H1 (cell line): ENCODE results near the gene UPF3B. TPM values are rescaled to one million over a fixed set of nuclear protein-coding genes. Genes with fewer than 3 reads are reported as not detected.
"Not testable (repeated sequence)": the region's sequence is repeated elsewhere in the genome, so short reads cannot be mapped to it uniquely, and the experiment has no call there.

ENCODE experiments used
- CTCF ChIA-PET: fragments of 300-600 bp; sonication (Branson Sonifier 250); formaldehyde crosslinking; loops from one replicate; lab custom pipeline; 2021; ENCODE audit not compliant: partially characterized antibody; lab: Charles Lee
- POLR2A ChIA-PET: fragments of 300-600 bp; sonication (Branson Sonifier 250); formaldehyde crosslinking; loops from one replicate; lab custom pipeline; 2021; ENCODE audit warnings: inconsistent platforms; ENCODE audit not compliant: partially characterized antibody; lab: Charles Lee
- DNase-seq, 2 experiments: peaks; one replicate each; pipeline versions ENCODE4 v3.0.0 to v3.0.0-alpha.2; 2010 to 2022; ENCODE audit warnings: low spot score in 2 of 2, low read depth in 1 of 2, mixed read lengths in 1 of 2
- FAIRE-seq: peaks from 2 replicates; lab custom pipeline; 2011; peaks lifted over from hg19 to GRCh38; lab: Jason Lieb, UNC
- H2AFZ ChIP-seq: 2 replicates; pipeline ENCODE4 v1.8.1; 2012; ENCODE audit warnings: low read length, inconsistent platforms
- H2AK5ac ChIP-seq: 2 replicates; pipeline ENCODE4 v1.6.1; 2013; ENCODE audit warnings: low read depth, low read length
- H2BK120ac ChIP-seq: replicated peaks from 2 replicates; pipeline ENCODE3; 2013; ENCODE audit warnings: low read depth, low read length, inconsistent platforms
- H2BK12ac ChIP-seq: 2 replicates; pipeline ENCODE4 v1.6.1; 2013; ENCODE audit warnings: low read depth, low read length
- H2BK15ac ChIP-seq: 2 replicates; pipeline ENCODE4 v1.6.1; 2013; ENCODE audit warnings: low read length
- H2BK20ac ChIP-seq: 2 replicates; pipeline ENCODE4 v1.6.1; 2013; ENCODE audit warnings: low read length
- H2BK5ac ChIP-seq: 2 replicates; pipeline ENCODE4 v1.6.1; 2013; ENCODE audit warnings: low read depth, low read length
- H3K14ac ChIP-seq: 2 replicates; pipeline ENCODE4 v1.6.1; 2013; ENCODE audit warnings: inconsistent platforms; ENCODE audit not compliant: insufficient read length
- H3K18ac ChIP-seq: 2 replicates; pipeline ENCODE4 v1.6.1; 2013; ENCODE audit warnings: low read length; ENCODE audit errors: extremely low read depth
- H3K23ac ChIP-seq: 2 replicates; pipeline ENCODE4 v1.6.1; 2013; ENCODE audit warnings: inconsistent platforms; ENCODE audit not compliant: insufficient read length
- H3K23me2 ChIP-seq: 2 replicates; pipeline ENCODE4 v1.6.1; 2013; ENCODE audit warnings: low read depth, low read length
- H3K27ac ChIP-seq: 2 replicates; pipeline ENCODE4 v1.6.1; 2011; ENCODE audit warnings: low read depth, low read length, inconsistent platforms
- H3K27me3 ChIP-seq, 4 experiments: replicated peaks in 1 of 4; 1 replicate in 1 of 4; 2 replicates in 3 of 4; pipeline versions ENCODE4 v1.6.1 to v1.8.1; 2011 to 2013; ENCODE audit warnings: low read length in 3 of 4, mild to moderate bottlenecking in 3 of 4, inconsistent platforms in 2 of 4, mixed read lengths in 2 of 4, moderate library complexity in 1 of 4; ENCODE audit not compliant: control insufficient read depth in 3 of 4, insufficient read depth in 3 of 4; ENCODE audit errors: extremely low read depth in 1 of 4
- H3K36me3 ChIP-seq, 4 experiments: 2 replicates each; pipeline versions ENCODE4 v1.6.1 to v1.8.1; 2011 to 2013; ENCODE audit warnings: mild to moderate bottlenecking in 4 of 4, low read length in 3 of 4, moderate library complexity in 2 of 4, control low read depth in 1 of 4, inconsistent platforms in 1 of 4; ENCODE audit not compliant: insufficient read depth in 4 of 4, control insufficient read depth in 2 of 4
- H3K4ac ChIP-seq: replicated peaks from 2 replicates; pipeline ENCODE3; 2013; ENCODE audit warnings: low read length, low read depth, mixed read lengths, inconsistent platforms; ENCODE audit not compliant: insufficient read length
- H3K4me1 ChIP-seq, 4 experiments: replicated peaks in 1 of 4; 1 replicate in 1 of 4; 2 replicates in 3 of 4; pipeline versions ENCODE4 v1.6.1 to v1.8.1; 2011 to 2013; ENCODE audit warnings: low read length in 3 of 4, inconsistent platforms in 2 of 4, mixed read lengths in 1 of 4; ENCODE audit not compliant: insufficient read depth in 4 of 4, control insufficient read depth in 3 of 4
- H3K4me2 ChIP-seq, 2 experiments: 2 replicates each; pipeline versions ENCODE4 v1.6.1 to v1.8.1; 2011 to 2013; ENCODE audit warnings: low read depth in 2 of 2, low read length in 2 of 2, control low read depth in 1 of 2, inconsistent platforms in 1 of 2, mild to moderate bottlenecking in 1 of 2; ENCODE audit not compliant: insufficient read depth in 1 of 2
- H3K4me3 ChIP-seq, 4 experiments: fragments of 200-600, 300-600 bp in 1 of 4; sonication (generic), shearing (Covaris generic), sonication (Bioruptor Twin) in 1 of 4; 2 replicates each; pipeline versions ENCODE4 v1.5.1 to v1.8.1; 2011 to 2016; ENCODE audit warnings: low read length in 4 of 4, low read depth in 3 of 4, control low read depth in 2 of 4, inconsistent platforms in 2 of 4, mild to moderate bottlenecking in 2 of 4, mixed read lengths in 1 of 4, moderate library complexity in 1 of 4; ENCODE audit not compliant: insufficient read depth in 2 of 4; ENCODE audit errors: extremely low read depth in 1 of 4
- H3K56ac ChIP-seq: replicated peaks from 2 replicates; pipeline ENCODE3; 2013; ENCODE audit warnings: low read depth, mild to moderate bottlenecking, mixed read lengths, low read length, inconsistent platforms; ENCODE audit not compliant: insufficient read length
- H3K79me1 ChIP-seq: 2 replicates; pipeline ENCODE4 v1.6.1; 2013; ENCODE audit warnings: low read depth, low read length, control low read depth
- H3K79me2 ChIP-seq, 2 experiments: 2 replicates each; pipeline versions ENCODE4 v1.6.1 to v1.8.1; 2012 to 2013; ENCODE audit warnings: low read length in 2 of 2, mild to moderate bottlenecking in 2 of 2, inconsistent platforms in 1 of 2; ENCODE audit not compliant: insufficient read depth in 2 of 2, control insufficient read depth in 1 of 2
- H3K9ac ChIP-seq, 4 experiments: replicated peaks in 1 of 4; 1 replicate in 1 of 4; 2 replicates in 3 of 4; pipeline versions ENCODE4 v1.6.1 to v1.8.1; 2011 to 2013; ENCODE audit warnings: low read depth in 3 of 4, low read length in 3 of 4, control low read depth in 2 of 4, mild to moderate bottlenecking in 2 of 4, moderate library complexity in 2 of 4, inconsistent platforms in 1 of 4; ENCODE audit errors: extremely low read depth in 1 of 4
- H3K9me3 ChIP-seq, 2 experiments: 2 replicates each; pipeline versions ENCODE4 v1.6.1 to v1.8.1; 2012 to 2013; ENCODE audit warnings: mild to moderate bottlenecking in 2 of 2, moderate library complexity in 2 of 2, control low read depth in 1 of 2, inconsistent platforms in 1 of 2, low read depth in 1 of 2, low read length in 1 of 2, mixed read lengths in 1 of 2; ENCODE audit not compliant: insufficient read depth in 2 of 2
- H4K20me1 ChIP-seq, 2 experiments: replicated peaks in 1 of 2; 2 replicates each; pipeline versions ENCODE3 to v1.8.1; 2011 to 2013; ENCODE audit warnings: inconsistent platforms in 2 of 2, low read length in 2 of 2, mild to moderate bottlenecking in 1 of 2; ENCODE audit not compliant: insufficient read depth in 2 of 2, control insufficient read depth in 1 of 2
- H4K5ac ChIP-seq: 2 replicates; pipeline ENCODE4 v1.6.1; 2013; ENCODE audit warnings: low read length, low read depth, mixed read lengths, inconsistent platforms; ENCODE audit not compliant: insufficient read length
- H4K8ac ChIP-seq: 2 replicates; pipeline ENCODE4 v1.8.0; 2013; ENCODE audit warnings: mild to moderate bottlenecking, moderate library complexity, low read length, inconsistent platforms; ENCODE audit not compliant: insufficient read depth; ENCODE audit errors: extremely low read depth
- H4K91ac ChIP-seq: replicated peaks from 2 replicates; pipeline ENCODE3; 2013; ENCODE audit warnings: low read length, mixed read lengths, inconsistent platforms; ENCODE audit not compliant: insufficient read length
- ASH2L ChIP-seq: fragments of 200-600, 300-600 bp; sonication (generic); IDR thresholded peaks from one replicate; pipeline ENCODE4 v1.7.1; 2017; ENCODE audit warnings: low read length
- BCL11A ChIP-seq, 2 experiments: IDR thresholded peaks; one replicate each; pipeline ENCODE4 v1.6.1; 2011; ENCODE audit warnings: low read depth in 2 of 2, low read length in 2 of 2, mild to moderate bottlenecking in 2 of 2
- CBX8 ChIP-seq: fragments of 300-800, 300-1000 bp; sonication (generic); IDR thresholded peaks from 2 replicates; pipeline ENCODE4 v1.7.1; 2016; ENCODE audit warnings: low read depth, low read length, borderline replicate concordance
- CEBPB ChIP-seq: IDR thresholded peaks from 2 replicates; pipeline ENCODE4 v1.6.1; 2012; ENCODE audit warnings: low read depth, low read length
- CHD1 ChIP-seq: IDR thresholded peaks from 2 replicates; pipeline ENCODE4 v1.6.1; 2012; ENCODE audit warnings: low read depth, low read length, improper control_type of control experiment
- CREB1 ChIP-seq: IDR thresholded peaks from 2 replicates; pipeline ENCODE4 v1.6.1; 2012; ENCODE audit warnings: inconsistent platforms
- WGBS, 2 experiments: shearing (Covaris generic) in 1 of 2; methylation state at CpG; one replicate each; pipeline versions ENCODE4 v1.1.6 to v1.1.7; 2013 to 2015; ENCODE audit warnings: low lambda C conversion rate in 2 of 2, mixed read lengths in 2 of 2, inconsistent platforms in 1 of 2, low coverage in 1 of 2, missing lambda C conversion rate in 1 of 2; ENCODE audit not compliant: insufficient replicate concordance in 2 of 2, insufficient coverage in 1 of 2, insufficient read length in 1 of 2; ENCODE audit errors: extremely low coverage in 1 of 2, missing lambda C conversion rate in 1 of 2; 5-methylcytosine and 5-hydroxymethylcytosine counted together
- polyA plus RNA-seq, 7 experiments: library from polyadenylated mRNA; depleted of rRNA in 3 of 7; stranded (reverse) in 5 of 7; unstranded in 2 of 7; fragments of >200 nt in 5 of 7; fragments of 200-250 nt in 2 of 7; gene quantifications; 1 replicate in 5 of 7; 2 replicates in 1 of 7; 4 replicates in 1 of 7; pipeline versions ENCODE4 v1.2.1 to v1.2.3, GENCODE V29; 2011 to 2013; ENCODE audit warnings: missing spikeins in 2 of 7, mixed read lengths in 2 of 7
- total RNA-seq: library from RNA; stranded (reverse); fragmentation: NEBNext Ultra II Directional; extraction: Animal tissue kit (Norgen Biotek cat#: 25700); gene quantifications from 2 replicates; pipeline ENCODE4 v1.2.1, GENCODE V29; 2021

Gene UPF3B
- total and polyA plus RNA-seq, 2 of the 8 experiments (the other 6 are each of a cell fraction or from before 2014, with no cell fraction given), result 7.8 to 20.9 TPM

DNA sequence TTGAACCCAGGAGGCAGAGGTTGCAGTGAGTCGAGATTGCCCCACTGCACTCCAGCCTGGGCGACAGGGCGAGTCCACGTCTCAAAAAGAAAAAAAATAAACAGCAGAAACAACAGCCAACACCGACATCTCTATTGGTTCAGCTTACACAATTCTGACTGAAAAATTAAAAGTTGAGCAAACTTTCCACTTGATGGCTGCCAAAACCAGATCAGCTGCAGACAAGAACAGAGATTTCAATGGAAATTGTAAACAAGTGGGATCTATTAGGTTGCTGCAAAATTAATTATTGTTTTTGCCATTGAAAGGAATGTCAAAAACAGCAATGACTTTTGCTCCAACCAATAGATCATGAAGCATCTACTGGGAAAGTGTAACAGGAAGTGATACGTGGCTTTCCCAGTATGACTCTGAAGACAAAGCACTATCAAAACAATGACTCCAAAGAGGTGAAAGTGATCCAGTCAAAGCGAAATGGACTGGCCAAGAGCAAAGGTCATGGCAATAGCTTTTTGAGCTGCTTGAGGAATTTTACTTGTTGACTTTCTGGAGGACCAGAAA is 26.3 kb downstream of the UPF3B start (continued):
- TF ChIP-seq CBX8, result no peak
- TF ChIP-seq BCL11A (IDR thresholded peaks at IDR 0.05; ENCODE audit: low read depth in 2 of 2, low read length in 2 of 2), result no peak
- TF ChIP-seq CHD1, result no peak
- no peak for TF ChIP-seq CREB1
- TF ChIP-seq CEBPB, result no peak
- no peak for TF ChIP-seq ASH2L

DNA sequence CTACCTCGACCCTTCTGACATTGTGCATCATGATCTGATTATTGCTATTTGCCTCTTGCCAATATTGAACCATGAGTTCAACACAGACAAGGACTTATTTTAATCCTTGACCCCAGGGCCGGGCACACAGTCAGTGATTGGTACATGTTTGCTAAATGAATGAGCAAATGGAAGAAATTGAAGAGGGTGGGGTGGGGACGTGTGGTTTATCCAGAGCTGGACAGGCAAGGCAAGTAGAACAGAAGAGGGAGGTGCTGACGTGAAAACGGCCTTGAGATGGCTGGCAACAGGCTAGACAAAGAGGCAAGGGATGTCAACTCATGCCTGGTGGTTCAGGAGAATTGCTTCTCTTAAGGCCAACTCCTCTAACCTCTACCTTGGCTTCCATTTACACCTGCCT is 28.5 kb downstream of the UPF3B start:
- H3K56ac ChIP-seq, H3K4ac ChIP-seq, H3K9ac ChIP-seq, H3K14ac ChIP-seq, H3K18ac ChIP-seq, H3K4me1 ChIP-seq, H2BK12ac ChIP-seq, H4K5ac ChIP-seq, H3K79me1 ChIP-seq, H2AK5ac ChIP-seq, H4K20me1 ChIP-seq, H2BK15ac ChIP-seq, H4K8ac ChIP-seq, CTCF ChIA-PET, H3K9me3 ChIP-seq, H2BK20ac ChIP-seq, H2BK120ac ChIP-seq, H2AFZ ChIP-seq, FAIRE-seq, H3K23me2 ChIP-seq, H2BK5ac ChIP-seq, H3K36me3 ChIP-seq, H3K27me3 ChIP-seq, DNase-seq, H4K91ac ChIP-seq, H3K23ac ChIP-seq, H3K4me2 ChIP-seq, H3K4me3 ChIP-seq, H3K79me2 ChIP-seq, H3K27ac ChIP-seq: not testable (repeated sequence)
- POLR2A ChIA-PET, result interaction anchor here (1.5 to 1.8 kb wide), 3 partner anchors 10 to 33 kb away, joined by 3 to 4 read pairs (median 4); no protein-coding TSS in a partner anchor
- 100% methylated on average over 1 of the region's 5 CpGs; no CpG with 5 or more reads in 1 of the 2 experiments for WGBS, 2 experiments
